Hippocampal formation (tissue), 2 donors: ENCODE measurements around the gene IPCEF1.

Source experiments
- DNase-seq, 2 donors: peaks; one replicate each; lab custom pipeline; 2025; lab: John Stamatoyannopoulos, UW

The IPCEF1 gene, protein sequence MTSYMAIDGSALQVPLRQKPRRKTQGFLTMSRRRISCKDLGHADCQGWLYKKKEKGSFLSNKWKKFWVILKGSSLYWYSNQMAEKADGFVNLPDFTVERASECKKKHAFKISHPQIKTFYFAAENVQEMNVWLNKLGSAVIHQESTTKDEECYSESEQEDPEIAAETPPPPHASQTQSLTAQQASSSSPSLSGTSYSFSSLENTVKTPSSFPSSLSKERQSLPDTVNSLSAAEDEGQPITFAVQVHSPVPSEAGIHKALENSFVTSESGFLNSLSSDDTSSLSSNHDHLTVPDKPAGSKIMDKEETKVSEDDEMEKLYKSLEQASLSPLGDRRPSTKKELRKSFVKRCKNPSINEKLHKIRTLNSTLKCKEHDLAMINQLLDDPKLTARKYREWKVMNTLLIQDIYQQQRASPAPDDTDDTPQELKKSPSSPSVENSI

GRCh38 chr6:154356690-154357089, at the start of gene IPCEF1:
TSS of gene IPCEF1 (minus strand) at chr6:154356803. CDS start at chr6:154265947, 90,856 bp downstream.
- peak in 1 of 2 donors; percentile 32 for DNase-seq

GRCh38 chr6:154406301-154406700, 49.7 kb upstream of the IPCEF1 start:
- DNase-seq: no peak

GRCh38 chr6:154404791-154405400, 48.3 kb upstream of the IPCEF1 start:
- DNase-seq: no peak

- no peak for DNase-seq
These were observed 47.2 kb upstream of the IPCEF1 start for GRCh38 chr6:154403788-154404187.

DNA sequence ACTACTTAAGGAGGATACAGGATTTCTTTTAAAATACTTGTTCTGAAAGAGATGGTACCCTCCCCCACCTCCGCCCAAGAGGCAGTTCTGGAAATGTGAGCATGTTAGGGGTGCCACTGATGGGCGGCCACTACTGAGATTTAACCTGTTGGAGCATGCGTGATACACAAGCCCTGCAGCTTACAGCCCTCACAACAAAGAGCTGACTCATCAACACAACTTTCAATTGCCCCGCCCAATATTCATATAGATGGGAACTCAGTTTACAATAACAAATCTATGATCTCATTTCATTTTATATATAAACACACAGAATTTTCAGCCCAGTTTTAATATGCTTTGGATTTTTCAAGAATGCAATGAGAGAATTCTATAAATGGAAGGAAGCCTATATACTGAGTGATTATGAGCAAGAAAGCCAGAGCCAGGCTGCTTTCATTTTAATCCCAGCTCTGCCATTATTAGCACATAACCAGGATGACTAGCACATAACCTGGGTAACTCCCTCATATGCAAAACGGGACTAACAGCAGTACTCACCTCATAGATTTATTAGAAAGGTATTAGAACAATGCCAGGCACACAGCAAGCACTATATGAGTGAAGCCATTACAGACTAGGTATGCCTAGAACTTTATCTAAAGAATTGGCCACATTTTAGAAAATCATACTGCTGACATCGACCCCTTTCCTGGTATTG, 45.6 kb upstream of the IPCEF1 start:
- DNase-seq: no peak

GRCh38 chr6:154399097-154399496, 42.5 kb upstream of the IPCEF1 start:
- no peak for DNase-seq

- no peak for DNase-seq
These were observed 41.0 kb upstream of the IPCEF1 start for GRCh38 chr6:154397491-154398195.

GRCh38 chr6:154395878-154396277, 39.3 kb upstream of the IPCEF1 start:
- no peak for DNase-seq

DNA sequence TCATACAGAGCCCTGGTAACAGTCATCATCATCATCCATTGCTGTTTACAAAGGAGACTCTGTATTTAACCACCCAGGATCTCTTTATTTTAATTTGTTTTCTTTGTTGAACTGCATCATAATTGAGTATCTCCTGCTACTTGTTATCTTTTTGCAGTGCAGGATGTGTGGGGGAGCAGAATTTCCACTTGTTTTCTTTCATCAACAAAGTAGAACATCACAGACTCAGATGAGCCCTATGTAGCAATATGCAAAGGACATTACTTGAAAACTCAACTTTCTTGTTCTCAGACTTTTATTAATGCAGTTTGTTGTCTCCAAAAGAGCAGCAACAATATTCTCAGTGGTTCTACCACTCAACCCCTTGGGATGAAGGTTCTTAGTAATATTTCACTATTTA, 38.7 kb upstream of the IPCEF1 start:
- no peak for DNase-seq

DNA sequence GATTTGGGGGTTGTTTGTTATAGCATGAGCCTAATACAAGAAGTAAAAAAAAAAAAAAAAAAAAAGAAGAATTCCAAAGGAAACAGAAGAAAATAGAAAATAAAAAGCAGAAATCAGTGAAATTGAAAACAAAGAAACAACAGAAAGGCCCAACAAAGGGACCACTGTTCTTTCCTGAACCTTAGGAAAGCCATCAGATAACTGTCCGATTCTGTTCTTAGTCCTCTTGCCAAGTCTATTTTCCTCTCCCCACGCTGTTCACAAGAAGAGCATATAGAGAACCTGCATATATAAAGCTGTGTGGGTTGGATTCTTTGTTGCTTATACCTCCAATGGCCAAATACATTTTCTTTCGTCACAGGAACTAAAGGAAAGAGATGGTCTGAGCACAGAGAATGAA, 38.0 kb upstream of the IPCEF1 start:
- DNase-seq: no peak

- DNase-seq: no peak
These were observed 33.4 kb upstream of the IPCEF1 start for GRCh38 chr6:154390034-154390433.

GRCh38 chr6:154388803-154389202, 32.2 kb upstream of the IPCEF1 start:
- DNase-seq: no peak

DNA sequence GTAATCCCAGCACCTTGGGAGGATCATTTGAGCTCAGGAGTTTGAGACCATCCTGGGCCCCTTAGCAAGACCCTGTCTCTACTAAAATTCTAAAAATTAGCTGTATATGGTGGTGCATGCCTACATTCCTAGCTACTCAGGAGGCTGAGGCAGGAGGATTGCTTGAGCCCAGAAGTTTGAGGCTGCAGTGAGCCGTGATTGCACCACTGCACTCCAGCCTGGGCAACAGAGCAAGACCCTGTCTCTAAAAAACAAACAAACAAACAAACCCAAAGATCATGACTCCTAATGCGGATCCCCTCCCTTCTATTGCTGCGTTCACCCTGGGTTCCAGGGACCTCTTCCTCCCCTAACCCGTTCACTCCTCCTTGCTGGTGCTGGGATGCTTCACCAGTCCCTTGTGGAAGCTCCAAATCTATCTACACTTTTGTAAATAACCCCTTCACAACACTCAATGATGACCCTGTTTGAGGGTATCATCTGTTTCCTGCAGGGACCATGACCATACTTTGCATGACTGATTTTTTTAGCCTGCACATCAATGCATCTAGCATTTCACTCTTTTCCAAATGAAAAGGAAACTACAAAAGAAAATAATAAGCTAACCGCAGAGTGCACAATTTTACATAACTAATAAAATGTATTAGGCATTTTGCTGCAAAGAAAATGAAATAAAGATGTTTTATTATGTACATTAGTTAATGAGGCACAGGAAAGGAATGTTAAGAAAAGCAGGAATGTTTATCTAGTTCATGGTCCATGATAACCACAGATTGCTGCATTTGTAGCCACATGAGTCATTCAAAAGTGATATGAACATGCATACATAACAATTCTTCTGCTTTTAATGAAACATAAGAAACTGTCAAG, 30.5 kb upstream of the IPCEF1 start:
- DNase-seq: no peak

DNA sequence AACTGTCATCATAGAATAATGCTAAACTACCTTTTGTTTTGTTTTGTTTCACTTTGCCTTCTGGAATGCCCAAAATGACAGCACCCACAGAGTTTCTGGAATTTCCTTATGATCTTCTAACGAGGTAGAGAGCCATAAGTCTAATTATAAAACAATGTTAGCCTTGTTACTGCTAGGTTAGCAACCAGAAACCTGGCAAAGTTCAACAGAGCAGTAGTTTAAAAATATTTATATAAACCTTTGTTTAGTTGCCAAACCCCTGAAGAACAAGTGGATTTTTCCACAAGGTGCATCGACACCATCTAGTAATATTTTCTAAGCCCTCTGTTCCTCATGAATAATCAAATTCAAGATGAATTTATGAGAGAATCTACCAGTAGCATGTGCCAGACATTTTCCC, 27.6 kb upstream of the IPCEF1 start:
- no peak for DNase-seq

DNA sequence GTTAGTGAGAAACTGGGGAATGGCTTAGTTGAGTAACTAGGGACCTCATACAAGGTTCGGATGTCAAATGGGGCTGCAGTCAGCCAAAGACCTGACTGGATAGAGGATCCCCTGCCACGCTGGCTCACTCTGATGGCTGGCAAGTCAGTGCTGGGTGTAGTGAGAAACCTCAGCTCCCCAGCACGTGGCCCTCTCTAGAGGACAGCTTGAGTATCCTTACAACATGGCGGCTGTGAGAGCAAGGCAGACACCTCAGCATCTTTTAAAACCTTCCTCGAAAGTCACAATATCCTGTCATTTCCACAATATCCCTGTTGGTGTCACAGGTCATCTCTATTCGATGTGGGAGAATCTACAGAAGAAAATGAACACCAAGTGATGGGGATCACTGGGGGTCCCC, 26.7 kb upstream of the IPCEF1 start:
- DNase-seq: no peak

DNA sequence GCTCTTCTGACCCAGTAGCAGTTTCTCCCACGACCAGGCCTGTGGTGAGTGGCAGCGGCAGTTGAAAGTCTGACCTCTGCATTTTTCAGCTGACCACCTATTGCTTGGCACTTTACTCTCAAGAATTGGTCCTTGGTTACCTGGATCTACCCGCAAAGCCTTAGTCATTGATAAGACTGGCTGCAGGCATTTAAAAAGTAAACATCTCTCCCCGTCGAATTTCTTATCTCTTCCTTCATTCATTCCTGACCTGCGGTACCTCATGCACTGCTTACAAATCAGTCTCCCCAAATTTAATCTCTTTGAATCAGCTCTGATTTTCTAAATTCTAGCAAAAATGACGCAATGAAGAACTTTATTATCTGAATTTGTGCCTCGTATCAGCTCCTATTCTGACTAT, 26.1 kb upstream of the IPCEF1 start:
- no peak for DNase-seq

DNA sequence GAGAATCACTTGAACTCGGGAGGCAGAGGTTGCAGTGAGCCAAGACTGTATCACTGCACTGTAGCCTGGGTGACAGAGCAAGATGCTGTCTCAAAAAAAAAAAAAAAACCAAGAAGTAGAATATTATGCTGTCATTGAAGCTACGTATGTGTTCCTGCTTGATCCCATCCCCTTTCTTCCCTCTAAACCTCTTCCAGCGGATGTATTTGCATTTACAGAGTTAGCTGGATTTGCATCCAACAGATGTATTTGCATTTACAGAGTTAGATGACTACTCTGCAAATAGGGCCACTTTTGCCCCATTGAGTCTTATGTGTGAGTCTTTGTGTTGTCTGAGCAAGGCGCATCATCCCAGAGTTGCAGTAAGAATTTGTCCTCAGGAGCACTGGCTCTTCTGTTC, 24.9 kb upstream of the IPCEF1 start:
- DNase-seq: no peak

- DNase-seq: no peak
These were observed 24.1 kb upstream of the IPCEF1 start for GRCh38 chr6:154380741-154381140.

- no peak for DNase-seq
These were observed 23.0 kb upstream of the IPCEF1 start for GRCh38 chr6:154379585-154379984.

DNA sequence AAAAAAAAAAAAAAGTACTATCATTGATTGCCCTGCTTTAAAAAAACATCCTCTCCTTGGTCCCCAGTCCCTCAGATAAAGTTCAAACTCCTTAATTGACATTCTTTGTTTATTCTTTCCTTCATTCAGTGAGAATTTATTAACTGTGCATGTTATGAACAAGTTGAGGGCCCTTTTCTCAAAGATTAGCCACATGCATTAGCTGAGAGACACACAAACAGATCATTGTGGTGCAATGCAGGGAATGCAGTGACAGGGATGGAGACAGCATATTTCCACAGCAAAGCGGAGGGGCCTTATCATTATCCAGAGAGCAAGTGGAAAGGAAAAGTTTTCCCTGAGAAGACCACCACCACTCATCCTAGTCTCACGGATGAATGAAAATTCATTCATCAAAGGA, 21.9 kb upstream of the IPCEF1 start:
- DNase-seq: no peak

GRCh38 chr6:154377726-154378125, 21.1 kb upstream of the IPCEF1 start:
- DNase-seq: no peak
